DMS 273 (cell line): ENCODE measurements around the gene NGDN.

Experiments used
- DNase-seq: peaks from one replicate; lab custom pipeline; 2025; ENCODE audit not compliant: unreplicated experiment; lab: John Stamatoyannopoulos, UW

The NGDN gene

DNA sequence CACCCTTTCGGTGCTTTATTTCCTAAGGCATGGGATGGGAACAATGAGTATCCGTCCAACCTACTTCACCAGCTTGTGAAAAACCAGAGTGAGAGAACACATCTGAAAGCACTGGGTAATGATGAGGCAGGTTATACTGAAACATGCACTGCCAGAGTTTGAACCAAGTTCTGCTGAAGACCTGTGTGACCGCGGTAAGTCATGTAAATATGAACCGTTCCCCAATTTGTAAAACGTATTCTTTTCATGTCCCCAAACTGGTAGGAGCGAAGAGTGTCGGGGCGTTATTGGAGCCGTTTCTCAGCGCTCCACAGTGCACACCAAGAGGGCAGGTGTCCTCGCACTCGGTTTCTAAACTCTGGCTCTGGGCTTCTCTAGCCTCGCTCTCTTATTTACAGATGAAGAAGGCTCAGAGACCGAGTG is 788 bp upstream of the NGDN start:
- DNase-seq, result no peak

DNA sequence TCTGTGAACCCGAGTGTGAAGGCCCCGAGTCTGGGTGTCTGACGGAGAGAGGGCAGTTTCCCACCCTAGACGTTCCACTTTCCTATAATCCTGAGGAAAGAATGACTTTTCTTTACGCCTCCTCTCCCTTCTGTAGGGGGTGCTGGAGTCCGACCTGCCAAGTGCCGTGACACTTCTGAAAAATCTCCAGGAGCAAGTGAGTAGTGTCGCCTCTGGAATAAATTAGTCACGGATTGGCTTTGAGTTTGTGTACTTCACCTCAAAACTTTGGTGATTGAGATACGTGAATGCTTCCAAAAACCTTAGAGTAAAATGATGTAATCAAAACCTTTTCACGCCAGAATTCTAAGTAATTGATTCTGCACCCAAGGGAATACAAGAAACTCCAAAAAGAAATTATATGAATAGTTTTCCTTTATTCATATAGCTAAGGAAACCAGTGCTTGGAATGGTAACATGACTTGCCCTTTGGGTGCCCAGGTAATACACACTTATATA is 452 bp downstream of the NGDN start:
- no peak for DNase-seq

- DNase-seq, result no peak
Observed at GRCh38 chr14:23470947-23471346, 1.4 kb downstream of the NGDN start.

GRCh38 chr14:23478109-23478759 is 8.7 kb downstream of the NGDN start:
- DNase-seq, result peak; percentile 82

- DNase-seq, result peak; percentile 46
Observed at GRCh38 chr14:23481362-23481970, 12.0 kb downstream of the NGDN start.

GRCh38 chr14:23481979-23482822 is 12.7 kb downstream of the NGDN start:
- peak; percentile 30 for DNase-seq

GRCh38 chr14:23482823-23483148 is 13.3 kb downstream of the NGDN start:
- DNase-seq, result no peak

GRCh38 chr14:23483236-23483854 is 13.8 kb downstream of the NGDN start:
- peak; percentile 89 for DNase-seq

- DNase-seq, result no peak
Observed at GRCh38 chr14:23485326-23485725, 15.8 kb downstream of the NGDN start.

GRCh38 chr14:23486036-23486435 is 16.5 kb downstream of the NGDN start:
- DNase-seq, result no peak

DNA sequence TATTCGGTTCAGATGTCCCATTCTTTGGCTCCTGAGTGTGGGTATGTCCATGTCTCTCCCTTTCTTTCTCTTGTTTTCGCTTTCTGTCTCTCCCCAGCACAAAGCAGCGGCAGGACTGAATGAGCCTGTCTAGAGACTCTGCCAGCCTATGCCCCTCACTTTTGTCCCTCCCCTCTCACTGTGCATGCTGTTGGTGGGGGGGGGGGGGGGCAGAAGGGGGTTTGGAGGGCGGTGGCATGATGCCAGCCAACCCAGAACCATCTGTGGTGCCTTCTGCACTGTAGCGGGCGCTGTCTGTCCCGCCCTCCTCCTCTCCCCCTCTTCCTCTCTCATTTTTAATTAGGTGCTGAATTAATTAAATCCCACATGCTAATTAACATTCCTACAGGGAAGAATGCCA is 17.7 kb downstream of the NGDN start:
- DNase-seq, result peak; percentile 91

DNA sequence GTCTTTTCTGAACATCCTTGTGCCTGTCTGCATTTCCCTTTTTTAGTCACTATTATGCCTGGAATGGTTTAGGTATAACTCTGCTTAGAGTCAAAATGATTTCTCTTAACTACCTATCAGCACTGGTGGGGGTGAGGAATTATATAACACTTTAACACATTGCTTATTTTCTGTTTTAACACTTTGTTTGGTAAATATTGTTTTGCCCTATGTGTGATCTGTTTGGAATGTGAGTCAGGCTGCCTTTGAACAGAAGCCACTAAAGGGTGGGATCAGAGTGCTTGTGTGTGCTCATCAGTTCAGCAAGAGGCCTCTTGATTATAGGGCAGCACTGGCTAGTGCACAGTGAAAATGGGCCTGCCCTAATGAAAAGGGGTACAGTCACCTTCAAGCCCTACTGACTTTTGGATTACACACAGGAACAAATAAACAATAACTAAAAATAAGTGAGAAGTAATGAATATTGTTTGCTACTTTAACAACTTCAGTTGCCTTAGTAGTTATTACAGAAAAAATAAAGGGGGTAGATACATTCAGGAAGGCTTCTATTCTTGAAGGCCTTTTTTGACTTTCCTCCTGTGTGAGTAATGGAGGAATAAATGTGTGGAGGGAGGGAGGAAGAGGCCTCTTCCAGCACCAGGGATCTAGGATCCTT is 23.2 kb downstream of the NGDN start:
- DNase-seq, result no peak

DNA sequence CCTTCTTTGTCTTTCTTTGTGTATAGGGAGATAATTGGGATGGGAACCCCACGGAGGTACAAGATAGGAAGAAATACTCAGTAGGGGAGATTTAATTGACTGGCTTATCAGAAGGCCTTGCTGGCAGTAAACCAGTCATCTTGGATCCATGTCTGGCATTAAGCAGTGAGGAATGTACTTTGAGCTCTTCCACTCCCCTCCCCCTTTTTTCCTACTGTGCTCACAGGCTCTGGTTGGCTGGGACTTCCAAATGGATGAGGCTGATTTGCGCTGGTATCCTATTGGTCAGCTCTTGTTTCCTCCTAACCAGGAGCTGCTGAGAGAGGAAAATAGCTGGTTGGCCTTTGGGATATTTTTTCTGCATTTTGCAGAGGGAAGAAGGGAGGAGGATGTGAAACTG is 24.7 kb downstream of the NGDN start:
- DNase-seq, result no peak

DNA sequence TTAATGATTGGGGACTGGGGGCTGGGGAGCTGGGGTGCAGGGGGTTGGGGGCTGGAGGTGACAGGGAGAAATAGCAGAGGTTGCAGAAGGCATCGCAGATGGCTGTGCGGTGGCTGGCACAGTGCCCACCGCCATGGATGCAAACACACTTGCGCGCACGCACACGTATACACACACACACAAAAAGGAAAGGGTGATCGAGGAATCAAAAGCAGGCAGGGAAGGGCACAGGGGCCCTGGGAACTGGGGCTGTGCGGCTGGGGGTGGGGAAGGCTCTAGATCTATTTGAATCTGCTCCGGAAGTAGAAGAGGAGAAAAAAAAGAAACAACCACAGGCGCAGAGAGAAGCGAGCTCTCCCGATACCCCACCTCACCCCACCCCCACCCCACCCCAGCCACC is 42.7 kb downstream of the NGDN start:
- DNase-seq, result peak; percentile 95

DNA sequence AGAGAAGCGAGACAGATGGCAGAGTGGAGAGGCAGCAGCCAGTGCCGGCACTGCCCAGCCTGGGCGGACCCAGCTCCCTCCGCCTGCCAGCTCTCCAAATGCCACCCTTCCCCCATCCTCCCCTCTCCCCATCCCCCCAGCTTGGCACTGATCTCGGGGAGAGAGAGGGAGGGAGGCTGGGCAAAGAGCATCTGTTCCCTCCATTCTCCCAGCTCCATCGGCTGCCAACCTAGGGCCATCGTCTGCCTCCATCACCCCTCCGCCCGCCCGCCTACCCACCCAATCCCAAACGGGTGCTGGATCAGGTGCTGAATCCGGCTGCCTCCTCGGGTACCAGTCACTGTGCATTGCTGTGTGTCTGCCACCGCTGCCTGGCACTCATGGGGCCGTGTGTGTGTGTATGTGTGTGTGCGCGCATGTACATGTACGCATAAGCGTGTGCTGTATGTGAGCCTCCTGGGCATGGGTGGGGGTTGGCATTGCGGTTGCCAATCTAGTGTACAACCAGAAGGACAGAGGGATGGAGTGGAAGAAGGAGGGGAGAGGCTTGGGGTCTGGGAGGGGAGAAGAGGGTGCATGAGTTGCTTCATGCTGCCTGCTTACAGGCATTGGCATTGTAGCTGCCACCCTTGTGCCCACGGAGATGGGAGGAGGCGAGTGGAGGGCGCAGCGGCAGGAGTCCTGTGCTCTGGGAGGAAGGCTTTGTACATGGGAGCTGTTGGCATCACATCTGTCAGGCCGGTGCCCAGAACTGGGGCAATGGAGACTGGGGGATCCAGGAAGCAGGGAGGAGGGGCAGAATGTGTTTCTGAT is 43.7 kb downstream of the NGDN start:
- peak; percentile 98 for DNase-seq

GRCh38 chr14:23513818-23514643 is 44.5 kb downstream of the NGDN start:
- DNase-seq, result peak; percentile 88

DNA sequence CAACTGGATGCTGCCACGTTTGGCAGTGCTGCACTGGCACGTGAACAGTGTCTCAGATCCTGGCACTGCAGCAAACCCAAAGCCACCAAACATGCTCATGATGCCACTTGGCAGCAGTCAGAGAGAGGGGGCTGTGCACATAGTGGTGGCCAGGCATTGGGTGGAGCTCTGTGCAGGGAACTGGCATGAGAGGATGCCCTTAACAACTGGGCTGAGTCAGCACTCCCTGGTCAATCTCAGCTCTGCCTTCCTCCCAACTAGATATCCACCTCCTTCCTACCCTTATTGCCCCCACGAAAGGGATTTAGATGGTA is 45.1 kb downstream of the NGDN start:
- DNase-seq, result peak; percentile 67

- DNase-seq, result peak; percentile 49
Observed at GRCh38 chr14:23517650-23518326, 48.3 kb downstream of the NGDN start.

DNA sequence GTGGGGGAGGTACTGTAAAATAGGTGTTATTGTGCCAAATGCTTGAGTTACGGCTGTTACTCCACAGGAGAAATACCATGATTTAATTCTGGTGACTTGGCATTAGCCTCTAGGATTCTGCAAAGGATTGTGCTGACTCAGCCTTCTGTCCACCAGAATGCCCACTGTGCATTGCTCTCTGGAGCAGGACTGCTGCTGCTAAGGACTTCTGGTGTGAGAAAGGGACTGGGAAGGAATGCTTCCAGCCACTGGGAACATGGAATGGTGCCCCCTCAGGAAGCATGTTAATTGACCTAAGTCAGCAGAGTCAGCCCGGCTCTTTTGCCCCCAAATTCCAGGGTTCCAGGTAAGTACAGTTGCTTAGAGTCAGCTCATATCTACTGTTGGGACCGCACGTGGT is 49.2 kb downstream of the NGDN start:
- no peak for DNase-seq
